HL-60 (cell line): ENCODE results near the gene GNG7.

Source experiments
- CTCF ChIP-seq: IDR thresholded peaks from one replicate; pipeline ENCODE4 v1.5.1; 2011; ENCODE audit warnings: low read length, control low read depth, inconsistent platforms; ENCODE audit not compliant: insufficient read depth
- GABPA ChIP-seq: IDR thresholded peaks from 2 replicates; pipeline ENCODE4 v1.6.1; 2012; ENCODE audit warnings: low read depth
- POLR2AphosphoS5 ChIP-seq: IDR thresholded peaks from 2 replicates; pipeline ENCODE4 v1.6.1; 2012; ENCODE audit warnings: low read depth

GRCh38 chr19:2527171-2527570 is 175.3 kb downstream of the GNG7 start:
- TF ChIP-seq CTCF (no peak), POLR2AphosphoS5 (no peak), GABPA (no peak)
